ENCODE measurements around the gene SPANXN5. TPM values are rescaled to one million over a fixed set of nuclear protein-coding genes. Genes with fewer than 3 reads are reported as not detected.

The SPANXN5 gene
- total RNA-seq: not detected in 2 replicates

GRCh38 chrX:52797327-52797726 lies at the start of gene SPANXN5:
SPANXN5 (minus strand) TSS chrX:52797427; CDS start chrX:52797348, 79 bp downstream.

GRCh38 chrX:52811065-52811625 lies 13.9 kb upstream of the SPANXN5 start, which contains the start of gene XAGE5:
XAGE5 (plus strand) TSS chrX:52811287; CDS start chrX:52812567, 1,280 bp downstream.

GRCh38 chrX:52750952-52751351 lies 46.3 kb downstream of the SPANXN5 start, which contains the start of gene SSX2B:
SSX2B (plus strand) TSS chrX:52751252; CDS start chrX:52752681, 1,429 bp downstream.

Other genes starting within 250 kb of the SPANXN5 start
- not detected in 2 replicates for gene SSX7, start 142.5 kb downstream of the SPANXN5 start, total RNA-seq
- gene SSX2, start 90.2 kb downstream of the SPANXN5 start, total RNA-seq: not detected in 2 replicates
- gene SSX2B, start 46.2 kb downstream of the SPANXN5 start, total RNA-seq: not detected in 2 replicates
- gene XAGE5, start 13.9 kb upstream of the SPANXN5 start, total RNA-seq: not detected in 2 replicates
- gene XAGE3, start 70.7 kb upstream of the SPANXN5 start, total RNA-seq: not detected in 2 replicates
- gene FAM156B, start 99.9 kb upstream of the SPANXN5 start, total RNA-seq: 17.5 and 18.8 TPM in 2 replicates
- gene FAM156A, start 161.1 kb upstream of the SPANXN5 start, total RNA-seq: 10.8 and 11.3 TPM in 2 replicates